RPMI7951 (cell line): ENCODE results near the gene CDC42EP5. TPM values are rescaled to one million over a fixed set of nuclear protein-coding genes. Genes with fewer than 3 reads are reported as not detected.

Experiments
- DNase-seq: peaks from one replicate; pipeline ENCODE4 v3.0.0-alpha.2; 2012; ENCODE audit warnings: low read depth
- total RNA-seq: library from RNA; depleted of rRNA; stranded (reverse); fragments of >200 nt; shearing (Covaris generic); gene quantifications from 2 replicates; pipeline ENCODE4 v1.2.3, GENCODE V29; 2014

Gene CDC42EP5
- total RNA-seq, 1 experiment from 2014 or later = 1.1 TPM

DNA sequence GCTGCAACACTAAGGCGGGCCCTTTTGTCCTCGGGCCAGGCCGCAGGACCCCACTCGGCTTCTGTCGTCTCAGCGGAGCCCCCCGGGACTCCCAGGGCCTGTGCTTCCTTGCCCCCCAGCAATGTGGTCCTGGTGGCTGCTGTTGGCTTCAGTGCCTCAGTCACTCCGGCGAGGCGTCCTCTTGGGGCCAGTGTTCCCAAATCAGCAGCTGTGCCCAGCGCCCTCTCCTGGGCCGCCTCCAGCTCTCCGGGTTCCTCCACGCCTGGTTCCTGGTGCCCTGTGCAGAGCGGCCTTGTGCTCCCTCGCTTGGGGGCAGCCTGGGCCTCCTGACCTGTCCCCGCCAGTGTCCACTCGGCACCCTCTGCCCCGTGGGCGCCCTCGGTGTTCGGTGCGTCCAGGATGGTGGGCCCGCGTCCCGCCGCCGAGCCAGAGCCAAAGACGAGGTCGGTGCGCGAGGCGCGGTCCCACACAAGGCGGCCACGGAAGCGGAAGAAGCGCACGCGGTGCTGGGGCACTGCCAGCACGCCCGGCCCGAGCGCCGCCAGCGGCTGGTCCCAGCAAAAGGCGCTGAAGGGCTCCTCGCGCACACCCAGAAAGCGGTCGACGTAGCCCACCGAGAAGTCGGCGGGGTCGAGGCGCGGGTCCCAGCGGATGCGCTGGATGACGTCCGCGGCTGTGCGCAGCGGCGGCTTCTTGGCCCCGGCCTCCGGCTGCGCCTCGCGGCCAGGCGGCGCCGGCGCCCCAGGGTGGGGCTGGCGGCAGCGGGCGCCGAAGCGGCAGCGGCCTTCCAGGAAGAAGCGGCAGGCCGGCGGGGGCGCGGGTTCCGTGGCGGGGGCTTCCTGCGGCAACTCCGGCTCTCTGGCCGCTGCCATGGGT is 10.2 kb downstream of the CDC42EP5 start:
- peak; percentile 66 for DNase-seq

- DNase-seq = no peak
Observed at GRCh38 chr19:54462047-54462654, 10.9 kb downstream of the CDC42EP5 start.

DNA sequence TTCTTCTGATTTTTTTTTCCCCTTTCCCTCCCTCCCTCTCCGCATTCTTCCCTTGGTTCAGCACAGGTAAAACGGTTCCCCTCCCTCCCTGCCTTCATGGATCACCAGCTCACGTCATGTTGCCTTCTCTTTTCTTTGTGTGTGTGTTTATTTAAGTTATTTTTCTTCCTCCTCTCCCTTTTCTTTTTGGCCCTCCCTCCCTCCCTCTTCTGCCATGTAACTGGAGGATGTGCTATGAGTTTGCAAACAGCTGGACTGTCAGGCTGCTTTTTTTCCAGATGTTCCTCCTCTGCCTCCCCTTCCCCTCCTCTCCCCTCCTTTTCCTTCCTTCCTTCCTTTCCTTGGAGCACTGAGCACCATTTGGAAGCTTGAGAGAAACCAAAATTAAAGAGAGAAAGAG is 11.5 kb downstream of the CDC42EP5 start:
- DNase-seq = no peak

- no peak for DNase-seq
Observed at GRCh38 chr19:54461210-54461609, 11.9 kb downstream of the CDC42EP5 start.

DNA sequence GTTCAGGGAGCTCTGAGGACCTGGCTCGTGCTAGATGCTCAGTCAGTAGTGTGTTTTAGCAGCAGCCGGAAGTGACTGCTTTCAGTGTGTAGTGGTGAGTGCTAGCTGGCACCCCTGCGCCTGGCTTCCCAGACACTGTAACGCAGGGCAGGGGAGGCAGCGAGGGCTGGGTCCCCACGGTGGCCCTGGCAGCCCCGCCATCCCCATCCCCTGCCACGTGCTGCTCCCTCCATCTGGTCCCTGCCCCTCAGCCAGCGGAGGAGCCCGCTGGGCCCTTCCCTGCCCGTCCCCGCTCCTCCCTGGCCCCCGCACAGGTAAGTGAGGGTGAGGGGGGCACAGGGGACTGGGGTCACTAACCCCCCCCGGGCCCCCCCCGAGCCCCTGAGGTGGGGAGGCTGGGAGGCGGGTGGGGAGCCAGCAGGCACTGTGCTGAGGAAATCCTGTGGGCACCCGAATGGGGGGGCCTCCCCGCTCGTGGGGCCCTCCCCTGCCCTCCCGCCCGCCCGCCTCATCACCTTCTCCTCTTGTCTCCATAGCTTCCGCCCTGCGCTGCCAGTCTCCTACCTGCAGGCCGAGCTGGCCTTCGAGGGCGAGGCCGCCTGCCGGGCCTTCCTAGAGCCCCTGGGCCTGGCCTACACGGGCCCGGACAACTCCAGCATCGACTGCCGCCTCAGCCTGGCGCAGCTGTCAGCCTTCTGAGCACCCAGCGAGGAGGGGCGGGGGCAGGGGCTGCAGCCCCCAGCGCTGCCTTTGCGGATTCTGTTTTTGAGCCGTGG is 12.7 kb downstream of the CDC42EP5 start:
- DNase-seq = no peak

- no peak for DNase-seq
Observed at GRCh38 chr19:54459282-54460229, 13.5 kb downstream of the CDC42EP5 start.

GRCh38 chr19:54458648-54459281 is 14.3 kb downstream of the CDC42EP5 start:
- no peak for DNase-seq

DNA sequence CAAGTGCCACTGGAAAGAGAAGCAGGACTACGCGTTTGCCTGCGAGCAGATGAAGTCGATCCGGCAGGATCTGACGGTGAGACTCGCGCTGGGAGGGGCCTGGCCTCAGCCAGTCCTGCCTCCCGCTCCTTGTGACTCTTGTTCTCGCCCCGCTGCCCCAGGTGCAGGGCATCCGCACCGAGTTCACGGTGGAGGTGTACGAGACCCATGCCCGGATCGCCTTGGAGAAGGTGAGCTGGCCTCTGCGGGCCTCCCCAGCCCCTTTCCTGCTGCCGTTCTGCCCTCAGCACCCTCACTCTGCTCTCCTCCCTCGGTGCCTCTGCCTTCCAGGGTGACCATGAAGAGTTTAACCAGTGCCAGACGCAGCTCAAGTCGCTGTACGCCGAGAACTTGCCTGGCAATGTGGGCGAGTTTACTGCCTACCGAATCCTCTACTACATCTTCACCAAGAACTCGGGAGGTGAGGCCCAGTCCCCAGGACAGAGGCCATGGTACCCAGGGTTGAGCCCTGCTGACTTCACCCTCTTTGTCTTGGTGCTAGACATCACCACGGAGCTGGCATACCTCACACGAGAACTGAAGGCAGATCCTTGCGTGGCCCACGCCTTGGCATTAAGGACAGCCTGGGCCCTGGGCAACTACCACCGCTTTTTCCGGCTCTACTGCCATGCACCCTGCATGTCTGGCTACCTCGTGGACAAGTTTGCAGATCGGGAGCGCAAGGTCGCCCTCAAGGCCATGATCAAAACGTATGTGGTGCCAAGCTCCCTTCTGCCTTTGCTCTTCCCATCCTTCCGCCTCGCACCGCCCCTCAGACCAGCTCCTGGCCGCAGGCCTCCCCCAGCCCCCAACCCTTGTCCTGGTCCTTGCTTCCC is 15.1 kb downstream of the CDC42EP5 start:
- DNase-seq = no peak

GRCh38 chr19:54456423-54457373 is 16.4 kb downstream of the CDC42EP5 start:
- DNase-seq = no peak

GRCh38 chr19:54455786-54456422 is 17.2 kb downstream of the CDC42EP5 start:
- no peak for DNase-seq

DNA sequence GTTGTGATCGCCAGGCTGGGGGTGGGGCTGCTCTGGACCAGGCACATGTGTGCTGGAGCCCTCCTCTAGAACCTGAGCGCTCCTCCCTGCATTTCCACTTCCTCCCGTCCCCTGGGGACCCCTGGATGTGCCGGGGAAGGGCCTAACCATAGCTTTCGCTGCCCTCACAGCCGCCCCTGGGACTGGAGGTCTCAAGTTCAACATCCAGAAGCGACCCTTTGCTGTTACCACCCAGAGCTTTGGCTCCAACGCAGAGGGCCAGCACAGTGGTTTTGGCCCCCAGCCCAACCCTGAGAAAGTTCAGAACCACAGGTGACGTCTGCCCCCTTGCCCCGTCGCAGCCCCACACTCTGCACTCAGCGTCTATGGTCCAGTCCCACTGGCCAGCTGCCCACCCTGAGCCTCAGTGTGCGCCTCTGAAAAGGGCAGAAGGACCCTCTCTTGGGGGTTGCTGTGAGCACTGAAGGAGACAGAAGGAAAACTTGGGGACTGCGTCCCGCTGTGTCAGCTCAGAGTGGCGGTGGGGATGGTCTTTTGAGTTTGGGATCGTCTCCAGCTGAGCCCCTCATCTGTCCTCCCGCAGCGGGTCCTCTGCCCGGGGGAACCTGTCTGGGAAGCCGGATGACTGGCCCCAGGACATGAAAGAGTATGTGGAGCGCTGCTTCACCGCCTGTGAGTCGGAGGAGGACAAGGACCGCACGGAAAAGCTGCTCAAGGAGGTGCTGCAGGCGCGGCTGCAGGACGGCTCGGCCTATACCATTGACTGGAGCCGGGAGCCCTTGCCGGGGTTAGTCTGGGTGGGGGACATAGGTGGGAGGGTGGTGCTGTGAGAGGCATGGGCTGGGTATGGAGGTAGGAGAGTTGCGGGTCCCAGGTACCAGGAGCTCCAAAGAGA is 18.1 kb downstream of the CDC42EP5 start:
- no peak for DNase-seq

DNA sequence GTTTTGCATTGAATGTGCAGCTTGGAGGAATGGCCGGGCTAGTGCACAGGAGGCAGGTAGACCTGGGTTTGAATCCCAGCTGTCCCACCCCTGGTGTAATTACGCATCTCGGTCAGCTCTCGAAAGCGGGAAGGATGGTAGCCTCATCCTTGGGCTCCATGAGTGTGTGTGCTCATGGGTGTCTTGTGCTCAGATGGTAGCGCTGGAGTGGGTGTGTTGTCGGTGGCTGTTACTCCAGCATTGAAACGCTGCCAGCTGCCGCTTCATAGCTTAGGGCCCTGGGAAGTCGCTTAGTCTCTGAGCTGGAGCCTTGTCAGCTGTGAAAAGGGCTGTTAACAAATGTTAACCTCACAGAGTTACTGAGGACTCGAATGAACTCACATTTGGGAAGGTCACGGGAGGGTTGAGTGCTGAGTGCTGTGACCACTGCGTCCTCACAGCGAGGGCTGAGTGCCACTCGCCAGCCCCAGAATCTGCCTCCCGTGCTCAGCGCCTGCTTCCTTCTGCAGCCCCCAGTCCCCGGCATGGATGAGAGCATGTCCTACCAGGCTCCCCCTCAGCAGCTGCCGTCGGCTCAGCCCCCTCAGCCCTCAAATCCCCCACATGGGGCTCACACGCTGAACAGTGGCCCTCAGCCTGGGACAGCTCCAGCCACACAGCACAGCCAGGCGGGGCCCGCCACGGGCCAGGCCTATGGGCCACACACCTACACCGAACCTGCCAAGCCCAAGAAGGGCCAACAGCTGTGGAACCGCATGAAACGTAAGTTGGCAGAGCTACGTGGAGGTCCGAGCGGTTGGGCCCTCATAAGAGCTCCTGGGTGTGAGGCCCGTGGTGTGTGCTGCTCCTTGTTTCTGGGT is 18.9 kb downstream of the CDC42EP5 start:
- DNase-seq = no peak

DNA sequence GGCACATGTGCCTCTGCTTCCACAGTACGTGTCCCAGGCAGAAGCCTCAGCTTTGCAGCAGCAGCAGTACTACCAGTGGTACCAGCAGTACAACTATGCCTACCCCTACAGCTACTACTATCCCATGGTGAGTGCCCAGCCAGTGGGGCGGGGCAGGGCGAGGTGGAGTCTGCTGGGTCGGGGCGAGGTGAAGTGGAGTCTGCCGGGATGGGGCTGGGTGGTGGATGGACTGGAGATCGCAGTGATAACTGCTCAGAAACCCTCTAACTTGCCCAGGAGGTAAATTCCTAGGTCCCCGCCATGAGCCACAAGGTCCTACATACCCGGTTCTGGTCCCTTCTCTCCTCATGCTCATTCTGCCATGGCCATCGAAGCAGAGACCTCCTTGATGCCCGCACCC is 20.5 kb downstream of the CDC42EP5 start:
- DNase-seq = no peak

GRCh38 chr19:54451997-54452396 is 21.1 kb downstream of the CDC42EP5 start:
- DNase-seq = no peak

GRCh38 chr19:54451331-54451871 is 21.7 kb downstream of the CDC42EP5 start:
- peak; percentile 50 for DNase-seq

DNA sequence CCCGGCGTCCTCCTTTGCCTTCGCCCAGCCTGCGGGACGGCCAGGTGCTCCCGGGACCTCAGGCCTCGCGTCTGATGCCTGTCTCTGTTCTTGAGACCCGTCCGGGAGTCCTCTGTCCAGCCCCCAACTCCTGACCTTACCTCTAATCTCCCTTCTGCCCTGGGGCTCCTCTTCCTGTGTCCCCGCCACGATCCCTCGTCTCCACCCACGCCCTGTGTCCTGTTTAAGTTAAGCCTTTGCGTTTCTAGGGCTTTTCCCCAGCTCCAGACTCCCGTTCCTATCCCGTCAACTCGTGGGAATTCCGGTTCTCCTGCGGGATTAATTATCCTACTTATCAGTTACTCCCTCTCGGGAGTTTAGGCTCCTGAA is 23.4 kb downstream of the CDC42EP5 start:
- peak; percentile 35 for DNase-seq
